ENCODE measurements around the gene CASK. TPM values are rescaled to one million over a fixed set of nuclear protein-coding genes. Genes with fewer than 3 reads are reported as not detected.
A peak's percentile ranks its signal among the peaks of the same experiment; 100 is the strongest.

Gene CASK
- total RNA-seq, 2 donors from 2014 or later, result 15.0 to 17.0 TPM

DNA sequence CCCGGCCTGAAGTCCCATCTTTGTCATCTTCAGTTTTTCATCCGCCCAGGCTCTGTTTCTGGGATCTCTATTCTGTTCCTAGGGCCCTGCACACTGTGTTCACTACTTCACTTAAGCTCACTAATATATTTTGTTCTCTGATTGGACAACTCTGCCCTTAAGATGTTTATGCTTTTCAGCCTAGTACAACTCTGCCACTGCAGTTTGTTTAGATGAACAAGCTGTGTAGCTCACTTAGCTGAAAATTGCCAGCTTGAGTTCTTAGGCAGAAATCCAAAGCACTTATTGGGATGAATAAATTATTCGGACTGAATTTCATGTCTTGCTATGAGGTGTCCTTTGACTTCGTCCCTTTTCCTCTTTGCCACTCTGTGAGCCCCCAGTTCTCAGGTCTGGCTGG, 415.4 kb downstream of the CASK start:
- no peak for DNase-seq (ENCODE audit: low spot score)
- H3K36me3 ChIP-seq, result no peaks in the 10 kb centered on the region
- no peak for TF ChIP-seq CTCF (IDR thresholded peaks at IDR 0.05)
- H3K4me1 ChIP-seq, result no peaks in the 10 kb centered on the region
- H3K4me3 ChIP-seq, result no peak overlapping the region
- no peaks in the 10 kb centered on the region for H3K9me3 ChIP-seq
- H3K27ac ChIP-seq, result no peak overlapping the region
- H3K27me3 ChIP-seq, result no peaks in the 10 kb centered on the region

DNA sequence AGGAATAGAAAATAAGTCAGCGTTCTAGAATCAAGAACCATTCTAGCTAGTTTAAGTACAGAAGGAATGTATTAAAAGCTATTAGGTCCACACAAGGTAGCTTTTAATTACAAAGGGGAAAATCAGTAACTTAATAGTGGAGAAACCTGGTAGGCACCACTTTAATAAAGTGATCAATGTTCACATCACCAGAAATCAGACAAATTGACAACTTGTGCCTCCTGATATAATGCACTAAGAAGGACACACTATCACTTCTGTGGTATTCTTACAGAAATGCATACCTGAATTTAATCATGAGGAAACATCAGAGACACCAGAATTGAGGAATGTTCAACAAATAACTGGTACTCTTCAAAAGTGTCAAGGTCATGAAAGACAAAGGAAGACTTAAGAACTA, 421.4 kb downstream of the CASK start:
- no peaks in the 10 kb centered on the region for H3K36me3 ChIP-seq
- TF ChIP-seq CTCF (IDR thresholded peaks at IDR 0.05), result no peak
- no peaks in the 10 kb centered on the region for H3K27me3 ChIP-seq
- H3K27ac ChIP-seq, result no peak overlapping the region
- no peaks in the 10 kb centered on the region for H3K4me1 ChIP-seq
- DNase-seq (ENCODE audit: low spot score), result no peak
- peaks cover 0 to 13% of the 10 kb centered on the region in 2 donors for H3K9me3 ChIP-seq
- no peak overlapping the region for H3K4me3 ChIP-seq

DNA sequence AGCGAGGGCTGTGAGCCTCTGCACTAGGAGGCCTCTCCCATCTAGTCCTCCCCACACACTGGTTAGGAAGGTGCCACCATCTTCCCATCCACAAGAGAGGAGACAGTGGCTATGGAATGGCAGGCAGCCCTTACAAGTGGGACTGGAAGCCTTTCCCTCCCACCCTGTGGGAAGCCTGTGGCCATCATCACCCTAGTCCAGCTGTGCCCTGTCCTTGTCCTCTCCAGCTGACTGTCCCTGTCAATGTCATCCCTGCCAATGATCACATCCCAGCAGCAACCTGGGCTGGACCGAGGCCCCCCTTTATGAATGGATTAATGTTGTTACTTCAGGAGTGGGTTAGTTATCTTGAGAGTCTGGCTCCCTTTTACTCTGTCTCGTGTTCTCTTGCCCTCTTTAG, 423.4 kb downstream of the CASK start:
- peaks cover 0 to 13% of the 10 kb centered on the region in 2 donors for H3K9me3 ChIP-seq
- no peaks in the 10 kb centered on the region for H3K4me1 ChIP-seq
- TF ChIP-seq CTCF (IDR thresholded peaks at IDR 0.05), result no peak
- no peaks in the 10 kb centered on the region for H3K36me3 ChIP-seq
- H3K27me3 ChIP-seq, result no peaks in the 10 kb centered on the region
- no peak for DNase-seq (ENCODE audit: low spot score)
- H3K27ac ChIP-seq, result no peak overlapping the region
- H3K4me3 ChIP-seq, result no peak overlapping the region

GRCh38 chrX:41499195-41499594, 424.2 kb downstream of the CASK start:
- H3K27ac ChIP-seq, result no peak overlapping the region
- no peaks in the 10 kb centered on the region for H3K27me3 ChIP-seq
- no peaks in the 10 kb centered on the region for H3K36me3 ChIP-seq
- no peaks in the 10 kb centered on the region for H3K4me1 ChIP-seq
- no peak for TF ChIP-seq CTCF (IDR thresholded peaks at IDR 0.05)
- peaks cover 0 to 13% of the 10 kb centered on the region in 2 donors for H3K9me3 ChIP-seq
- no peak overlapping the region for H3K4me3 ChIP-seq
- no peak for DNase-seq (ENCODE audit: low spot score)

- Histone ChIP-seq H3K27ac (no peak overlapping the region), H3K4me3 (no peak overlapping the region)
Observed at GRCh38 chrX:41491267-41492004, 431.9 kb downstream of the CASK start.

More at GRCh38 chrX:41491267-41492004, 431.9 kb downstream of the CASK start:
- Histone ChIP-seq H3K4me1 (no peaks in the 10 kb centered on the region), H3K27me3 (no peaks in the 10 kb centered on the region), H3K36me3 (no peaks in the 10 kb centered on the region), H3K9me3 (no peaks in the 10 kb centered on the region)
- TF ChIP-seq CTCF (IDR thresholded peaks at IDR 0.05), result no peak
- DNase-seq (ENCODE audit: low spot score), result peak; percentile 63
